HG02571 (cell line): ENCODE measurements around the gene ZDHHC11B.
"Not testable (repeated sequence)": the region's sequence is repeated elsewhere in the genome, so short reads cannot be mapped to it uniquely, and the experiment has no call there.

Source experiments
- ATAC-seq: cut with Tn5 transposase; IDR thresholded peaks from one replicate; pipeline ENCODE4 v1.9.1; 2021; ENCODE audit warnings: mild to moderate bottlenecking, moderate library complexity; ENCODE audit not compliant: unreplicated experiment

Gene ZDHHC11B

DNA sequence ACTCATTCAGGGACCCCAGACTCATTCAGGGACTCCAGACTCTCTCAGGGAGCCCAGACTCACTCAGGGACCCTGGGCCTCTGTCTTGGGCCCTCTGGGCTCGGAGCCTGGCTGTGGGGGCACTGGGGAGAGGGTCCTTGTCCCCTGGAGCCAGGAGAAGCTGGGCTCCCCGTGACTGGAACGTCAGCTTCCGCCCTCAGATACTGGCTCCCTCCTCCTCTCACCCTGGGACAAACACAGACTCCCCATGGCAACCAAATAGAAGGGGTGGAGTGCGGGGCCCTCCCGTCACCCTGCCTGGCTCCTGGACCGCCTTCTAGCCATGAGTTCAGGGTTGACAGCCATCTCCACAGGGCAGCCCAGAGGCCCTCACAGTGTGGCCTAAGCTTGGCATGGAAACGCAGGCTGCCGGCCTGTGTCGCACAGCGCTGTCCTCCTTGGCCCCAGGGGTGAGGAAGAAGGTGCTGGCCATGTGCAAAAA is 27.6 kb downstream of the ZDHHC11B start:
- ATAC-seq = no peak

- no peak for ATAC-seq
Measured at GRCh38 chr5:756171-756570, 28.4 kb downstream of the ZDHHC11B start.

DNA sequence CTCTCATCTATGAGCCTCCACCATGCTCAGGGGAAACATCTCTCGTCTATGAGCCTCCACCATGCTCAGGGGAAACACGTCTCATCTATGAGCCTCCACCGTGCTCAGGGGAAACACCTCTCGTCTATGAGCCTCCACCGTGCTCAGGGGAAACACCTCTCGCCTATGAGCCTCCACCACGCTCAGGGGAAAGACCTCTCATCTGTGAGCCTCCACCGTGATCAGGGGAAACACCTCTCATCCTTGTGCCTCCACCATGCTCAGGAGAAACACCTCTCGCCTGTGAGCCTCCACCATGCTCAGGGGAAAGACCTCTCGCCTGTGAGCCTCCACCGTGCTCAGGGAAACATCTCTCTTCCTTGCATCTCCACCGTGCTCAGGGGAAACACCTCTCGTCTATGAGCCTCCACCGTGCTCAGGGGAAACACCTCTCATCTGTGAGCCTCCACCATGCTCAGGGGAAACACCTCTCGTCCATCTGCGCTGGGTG is 30.3 kb downstream of the ZDHHC11B start:
- ATAC-seq = not testable (repeated sequence)

GRCh38 chr5:753567-754142 is 30.9 kb downstream of the ZDHHC11B start:
- ATAC-seq = not testable (repeated sequence)

DNA sequence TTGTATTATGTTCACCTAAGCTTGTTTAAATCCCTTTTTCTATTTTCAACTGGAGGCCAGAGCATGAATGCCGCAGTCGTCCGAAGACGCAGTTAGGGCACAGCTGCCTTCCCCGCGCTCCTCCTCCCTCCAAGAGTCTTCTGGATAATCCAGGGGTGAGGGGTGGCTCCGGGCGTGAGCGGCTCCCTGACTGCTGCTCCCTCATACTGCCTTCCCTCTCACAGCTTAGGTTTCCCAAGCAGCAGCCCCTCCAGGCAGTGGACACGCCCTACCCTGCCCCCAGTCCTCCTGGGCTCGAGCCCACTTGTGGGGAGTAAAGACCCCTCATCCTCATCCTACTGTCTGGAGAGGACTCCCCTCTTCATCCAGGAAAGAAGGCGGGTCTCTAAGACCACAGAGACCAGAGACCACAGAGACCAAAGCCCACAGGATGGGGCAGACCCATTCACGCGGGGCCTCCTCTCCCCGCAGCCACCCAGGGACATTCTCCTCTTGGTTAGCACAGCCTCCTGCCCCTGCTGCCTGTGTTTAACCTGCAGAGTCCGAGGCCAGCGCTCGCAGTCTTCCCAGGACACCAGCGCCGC is 31.9 kb downstream of the ZDHHC11B start:
- not testable (repeated sequence) for ATAC-seq

GRCh38 chr5:751992-752391 is 32.5 kb downstream of the ZDHHC11B start:
- ATAC-seq = not testable (repeated sequence)

- ATAC-seq = no peak
Measured at GRCh38 chr5:751496-751895, 33.0 kb downstream of the ZDHHC11B start.

GRCh38 chr5:750226-750625 is 34.3 kb downstream of the ZDHHC11B start:
- ATAC-seq = not testable (repeated sequence)

DNA sequence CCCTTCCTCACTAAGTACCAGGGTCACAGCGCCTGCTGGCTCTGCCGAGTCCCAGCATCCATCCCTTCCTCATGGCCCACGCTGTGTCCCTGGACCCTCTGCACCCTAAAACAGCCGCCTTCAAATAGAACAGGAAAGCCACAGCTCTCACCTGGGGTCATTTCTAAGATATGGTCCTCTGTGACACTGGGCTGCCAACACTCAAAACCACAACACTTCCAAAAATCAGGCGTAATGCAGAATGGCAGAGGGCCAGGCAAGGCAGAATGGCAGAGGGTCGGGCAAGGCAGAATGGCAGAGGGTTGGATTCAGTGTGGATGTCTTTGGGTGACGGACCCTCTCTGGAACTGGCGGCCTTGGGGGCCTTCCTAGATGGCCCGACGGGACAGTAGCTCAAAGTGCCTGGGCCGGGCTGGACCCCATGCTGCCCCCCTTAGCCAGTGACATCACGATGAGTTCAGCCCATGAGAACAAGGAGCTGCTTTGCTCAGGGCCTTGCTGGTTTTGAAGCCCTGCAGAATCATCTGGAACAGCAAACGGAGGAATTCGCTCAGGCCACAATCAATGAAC is 35.3 kb downstream of the ZDHHC11B start:
- no peak for ATAC-seq

DNA sequence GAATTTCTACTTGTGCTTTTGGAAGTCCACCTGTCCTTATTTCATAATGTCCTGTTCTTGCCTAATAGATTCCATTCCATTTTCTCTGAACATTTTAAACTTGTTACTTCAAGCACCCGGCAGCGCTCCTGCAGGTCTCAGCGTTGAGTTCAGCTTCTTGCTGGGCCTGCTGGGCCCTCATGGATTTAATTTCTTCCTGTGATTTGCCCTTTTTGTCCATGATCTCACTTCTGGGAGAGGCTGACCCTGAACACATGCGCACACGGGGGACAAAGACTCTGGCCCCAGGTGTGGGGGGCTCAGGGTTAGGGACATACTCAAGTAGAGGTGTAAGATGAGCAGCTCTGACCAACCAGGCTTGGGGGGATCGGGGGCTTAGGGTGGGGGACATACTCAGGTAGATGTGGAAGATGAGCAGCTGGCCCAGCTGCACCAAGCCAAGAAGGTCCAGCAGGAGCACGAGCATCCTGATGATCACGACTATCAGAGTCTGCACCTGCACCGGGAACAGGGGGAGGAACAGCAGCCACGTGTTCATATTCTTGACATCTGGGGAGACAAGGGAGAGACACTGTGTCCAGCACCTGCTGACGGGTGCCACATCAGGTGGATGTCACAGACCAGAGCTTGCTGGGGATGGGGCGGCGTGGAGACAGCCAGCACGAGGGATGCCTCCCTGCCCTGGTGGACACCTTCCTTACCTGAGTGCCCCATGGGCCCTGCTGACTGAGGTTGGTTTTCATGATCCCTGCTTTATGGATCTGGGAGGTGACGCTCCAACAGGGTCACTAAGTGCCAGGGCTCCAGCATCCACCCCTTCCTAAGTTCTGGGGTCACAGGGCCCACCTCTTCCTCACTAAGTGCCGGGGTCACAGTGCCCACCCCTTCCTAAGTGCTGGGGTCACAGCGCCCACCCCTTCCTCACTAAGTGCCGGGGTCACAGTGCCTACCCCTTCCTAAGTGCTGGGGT is 36.2 kb downstream of the ZDHHC11B start:
- ATAC-seq = not testable (repeated sequence)

DNA sequence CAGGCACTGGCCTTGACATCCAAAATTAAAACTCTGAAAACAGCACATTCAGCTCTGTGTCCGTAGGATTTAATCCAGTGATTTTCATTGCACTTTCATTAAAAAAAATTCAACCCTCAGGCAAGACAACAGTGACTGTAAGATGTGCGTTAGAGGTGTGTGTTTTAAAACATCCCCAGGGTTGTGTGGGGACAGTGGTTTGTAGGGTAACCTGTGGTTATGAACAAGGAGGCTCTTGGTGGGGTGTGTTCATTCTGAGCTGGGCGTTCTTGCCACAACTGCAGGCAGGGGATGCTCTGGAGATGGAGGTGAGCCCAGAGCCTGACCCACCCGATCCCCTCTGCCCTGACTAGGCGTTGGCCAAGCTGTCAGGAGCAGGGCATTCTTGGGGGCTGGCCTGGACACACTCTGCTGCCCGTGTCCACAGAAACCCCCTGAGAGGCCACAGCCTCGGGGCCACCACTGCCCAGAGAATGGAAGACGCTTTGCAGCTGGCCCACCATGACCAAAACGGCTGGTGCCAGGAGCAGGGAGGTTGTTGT is 37.2 kb downstream of the ZDHHC11B start:
- not testable (repeated sequence) for ATAC-seq

DNA sequence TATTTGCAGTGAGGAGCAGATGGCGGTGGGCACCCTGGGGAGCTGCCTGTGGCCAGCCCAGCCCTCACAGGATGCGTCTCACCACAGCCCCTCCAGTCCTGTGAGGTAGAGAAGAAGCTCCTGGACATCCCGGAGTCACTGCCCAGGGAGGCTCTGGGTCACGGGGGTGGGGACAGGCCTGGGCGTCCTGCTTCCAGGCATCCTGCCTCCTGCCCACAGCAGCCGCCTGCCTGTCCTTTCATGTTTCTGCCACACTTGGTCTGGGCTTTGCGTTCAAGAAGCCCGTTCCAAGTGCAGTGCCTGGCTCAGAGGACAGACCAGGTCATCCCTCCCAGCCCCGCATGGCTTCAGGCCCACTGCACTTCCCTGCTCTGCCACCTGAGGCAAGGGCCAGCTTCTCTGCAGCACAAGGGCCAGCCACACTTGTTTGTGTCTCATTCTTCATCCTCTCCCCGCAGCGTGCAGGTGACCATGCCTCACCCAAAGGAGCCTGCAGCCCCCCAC is 38.2 kb downstream of the ZDHHC11B start:
- no peak for ATAC-seq

DNA sequence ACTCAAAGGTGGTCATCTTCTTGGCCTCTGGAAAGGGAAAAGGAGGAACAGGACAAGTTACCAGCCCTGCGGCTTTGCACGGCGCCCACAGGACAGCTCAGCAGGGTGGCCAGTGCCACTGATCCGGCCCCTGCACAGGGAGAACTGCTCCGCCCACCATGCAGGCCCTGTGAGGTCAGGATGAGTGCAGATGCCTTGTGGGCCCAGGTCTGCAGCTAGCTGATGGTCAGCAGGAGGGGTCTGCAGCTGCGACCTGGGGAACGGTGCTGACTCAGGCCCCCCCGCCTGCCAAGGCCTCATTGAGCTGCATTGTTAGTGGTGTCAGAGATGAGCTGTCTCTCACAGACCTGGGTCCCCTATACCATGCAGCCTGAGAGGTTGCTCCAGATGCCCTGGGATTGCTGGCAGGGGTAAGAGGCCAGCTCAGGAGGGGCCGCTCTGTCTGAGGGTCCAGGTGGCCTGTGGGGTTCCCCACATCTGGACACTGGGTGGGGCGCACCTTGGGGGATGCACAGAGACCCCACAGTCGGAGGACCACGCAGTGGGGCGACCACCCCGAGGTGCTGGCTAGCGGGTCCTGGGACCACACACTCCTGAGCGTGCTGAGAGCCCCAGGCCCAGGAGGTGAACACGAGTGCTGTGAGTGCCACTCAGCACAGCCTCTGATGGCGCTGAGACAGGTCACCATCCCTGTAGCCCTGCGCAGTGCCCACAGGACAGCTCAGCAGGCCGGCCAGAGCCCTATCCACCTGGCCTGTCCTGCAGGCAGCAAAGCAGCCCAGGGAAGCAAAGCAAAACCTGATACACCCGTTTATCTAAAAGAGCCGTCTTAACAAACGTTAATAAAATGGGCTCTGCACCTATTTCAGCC is 39.0 kb downstream of the ZDHHC11B start:
- ATAC-seq = not testable (repeated sequence)

- not testable (repeated sequence) for ATAC-seq
Measured at GRCh38 chr5:743696-744404, 40.7 kb downstream of the ZDHHC11B start.

GRCh38 chr5:742276-742675 is 42.3 kb downstream of the ZDHHC11B start:
- not testable (repeated sequence) for ATAC-seq

DNA sequence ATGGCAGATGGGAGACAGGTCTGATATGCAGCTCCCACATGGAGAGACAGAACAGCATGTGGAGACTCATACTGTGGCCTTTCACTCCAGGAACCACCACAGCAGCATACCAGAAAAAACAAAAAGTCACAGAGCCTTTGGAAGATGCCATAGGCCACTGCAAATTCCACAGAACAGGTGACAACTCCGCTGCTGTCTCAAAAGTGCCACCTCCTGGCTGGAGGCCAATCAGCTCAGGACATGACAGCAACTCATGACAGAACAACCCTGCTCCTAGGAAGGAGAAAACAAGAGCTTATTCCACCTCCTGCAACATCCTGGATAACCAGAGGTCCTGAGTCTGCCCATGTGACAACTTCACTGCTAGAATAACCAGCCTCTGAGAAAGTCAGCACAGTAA is 50.4 kb downstream of the ZDHHC11B start:
- not testable (repeated sequence) for ATAC-seq

DNA sequence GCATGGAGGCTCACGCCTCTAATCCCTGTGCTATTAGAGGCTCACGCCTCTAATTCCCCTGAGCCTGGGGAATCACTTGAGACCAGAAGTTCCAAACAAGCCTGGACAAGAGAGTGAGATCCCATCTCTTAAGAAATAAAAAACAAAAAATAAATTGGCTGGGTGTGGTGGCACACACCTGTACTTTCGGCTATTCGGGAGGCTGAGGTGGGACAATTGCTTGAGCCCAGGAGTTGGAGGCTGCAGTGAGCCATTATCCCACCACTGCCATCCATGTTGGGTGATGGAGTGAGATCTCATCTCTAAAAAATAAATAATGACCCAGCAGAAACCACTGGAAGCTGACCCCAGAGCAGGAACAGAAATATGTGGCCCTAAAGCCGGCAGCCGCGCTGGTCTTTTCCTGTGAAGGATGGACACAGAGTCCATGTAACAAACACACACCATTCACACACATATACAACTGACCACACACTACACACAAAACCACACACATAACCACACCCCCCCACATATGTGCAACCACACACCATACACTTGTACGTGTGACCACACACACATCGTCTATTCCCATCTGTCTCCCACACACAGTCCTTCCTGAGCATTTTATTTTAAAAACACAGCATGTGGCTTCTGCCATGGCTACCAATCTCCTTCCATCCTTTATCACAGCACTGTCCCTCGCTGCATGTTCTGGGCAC is 51.6 kb downstream of the ZDHHC11B start:
- not testable (repeated sequence) for ATAC-seq

- ATAC-seq = not testable (repeated sequence)
Measured at GRCh38 chr5:729225-729624, 55.3 kb downstream of the ZDHHC11B start.
